Ramos (cell line): ENCODE data around the gene CHMP4B.

Source experiments
- in situ Hi-C: fragments of 300-500 bp; cut with MboI; formaldehyde crosslinking; loops from one replicate; pipeline ENCODE4 v1.14.3; 2022; ENCODE audit warnings: low sequenced_read_pairs; ENCODE audit not compliant: unreplicated experiment

CHMP4B gene

GRCh38 chr20:33816191-33816590, 5.0 kb downstream of the CHMP4B start:
- in situ Hi-C loops = no loop called here

- in situ Hi-C loops = no loop called here
Observed at GRCh38 chr20:33817411-33817810, 6.3 kb downstream of the CHMP4B start.

GRCh38 chr20:33819456-33819855, 8.3 kb downstream of the CHMP4B start:
- in situ Hi-C loops = no loop called here

GRCh38 chr20:33820362-33820761, 9.2 kb downstream of the CHMP4B start:
- in situ Hi-C loops = no loop called here

- in situ Hi-C loops = no loop called here
Observed at GRCh38 chr20:33821270-33821836, 10.2 kb downstream of the CHMP4B start.

- in situ Hi-C loops = no loop called here
Observed at GRCh38 chr20:33822423-33822822, 11.3 kb downstream of the CHMP4B start.

GRCh38 chr20:33822991-33823390, 11.8 kb downstream of the CHMP4B start:
- in situ Hi-C loops = no loop called here

GRCh38 chr20:33824852-33825251, 13.7 kb downstream of the CHMP4B start:
- in situ Hi-C loops = no loop called here

GRCh38 chr20:33825340-33826269, 14.5 kb downstream of the CHMP4B start:
- in situ Hi-C loops = no loop called here

GRCh38 chr20:33826270-33826897, 15.2 kb downstream of the CHMP4B start:
- in situ Hi-C loops = no loop called here

- in situ Hi-C loops = no loop called here
Observed at GRCh38 chr20:33827109-33827508, 16.0 kb downstream of the CHMP4B start.

GRCh38 chr20:33827634-33828325, 16.6 kb downstream of the CHMP4B start:
- in situ Hi-C loops = no loop called here

- in situ Hi-C loops = no loop called here
Observed at GRCh38 chr20:33828326-33828844, 17.2 kb downstream of the CHMP4B start.

GRCh38 chr20:33828967-33829560, 17.9 kb downstream of the CHMP4B start:
- in situ Hi-C loops = no loop called here

GRCh38 chr20:33829636-33830035, 18.5 kb downstream of the CHMP4B start:
- in situ Hi-C loops = no loop called here

- in situ Hi-C loops = no loop called here
Observed at GRCh38 chr20:33830371-33830770, 19.2 kb downstream of the CHMP4B start.

GRCh38 chr20:33832103-33832804, 21.1 kb downstream of the CHMP4B start:
- in situ Hi-C loops = no loop called here

- in situ Hi-C loops = no loop called here
Observed at GRCh38 chr20:33833333-33833732, 22.2 kb downstream of the CHMP4B start.

- in situ Hi-C loops = no loop called here
Observed at GRCh38 chr20:33835615-33836172, 24.5 kb downstream of the CHMP4B start.
